Epithelial cell of esophagus (primary cell): ENCODE results near the gene SLCO4C1.

Experiments
- DNase-seq: peaks from one replicate; pipeline ENCODE4 v3.0.0; 2010; ENCODE audit warnings: low read depth
- H3K4me3 ChIP-seq: 2 replicates; pipeline ENCODE4 v1.5.1; 2011; ENCODE audit warnings: mild to moderate bottlenecking, low read length, control low read depth
- TF ChIP-seq, protein P1 (sequence below): IDR thresholded peaks from 2 replicates; pipeline ENCODE4 v1.5.1; 2011; ENCODE audit warnings: low read depth, mild to moderate bottlenecking, low read length, control low read depth, inconsistent platforms; ENCODE audit not compliant: insufficient read depth; ENCODE audit errors: missing control alignments

Gene SLCO4C1

GRCh38 chr5:102277144-102277543 is 18.9 kb downstream of the SLCO4C1 start:
- H3K4me3 ChIP-seq, result no peak overlapping the region
- DNase-seq, result no peak
- TF ChIP-seq, protein P1, sequence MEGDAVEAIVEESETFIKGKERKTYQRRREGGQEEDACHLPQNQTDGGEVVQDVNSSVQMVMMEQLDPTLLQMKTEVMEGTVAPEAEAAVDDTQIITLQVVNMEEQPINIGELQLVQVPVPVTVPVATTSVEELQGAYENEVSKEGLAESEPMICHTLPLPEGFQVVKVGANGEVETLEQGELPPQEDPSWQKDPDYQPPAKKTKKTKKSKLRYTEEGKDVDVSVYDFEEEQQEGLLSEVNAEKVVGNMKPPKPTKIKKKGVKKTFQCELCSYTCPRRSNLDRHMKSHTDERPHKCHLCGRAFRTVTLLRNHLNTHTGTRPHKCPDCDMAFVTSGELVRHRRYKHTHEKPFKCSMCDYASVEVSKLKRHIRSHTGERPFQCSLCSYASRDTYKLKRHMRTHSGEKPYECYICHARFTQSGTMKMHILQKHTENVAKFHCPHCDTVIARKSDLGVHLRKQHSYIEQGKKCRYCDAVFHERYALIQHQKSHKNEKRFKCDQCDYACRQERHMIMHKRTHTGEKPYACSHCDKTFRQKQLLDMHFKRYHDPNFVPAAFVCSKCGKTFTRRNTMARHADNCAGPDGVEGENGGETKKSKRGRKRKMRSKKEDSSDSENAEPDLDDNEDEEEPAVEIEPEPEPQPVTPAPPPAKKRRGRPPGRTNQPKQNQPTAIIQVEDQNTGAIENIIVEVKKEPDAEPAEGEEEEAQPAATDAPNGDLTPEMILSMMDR, result no peak

GRCh38 chr5:102271759-102272158 is 24.3 kb downstream of the SLCO4C1 start:
- TF ChIP-seq, protein P1, result no peak
- DNase-seq, result no peak
- H3K4me3 ChIP-seq, result no peak overlapping the region

GRCh38 chr5:102270036-102270435 is 26.0 kb downstream of the SLCO4C1 start:
- TF ChIP-seq, protein P1, result no peak
- H3K4me3 ChIP-seq, result no peak overlapping the region
- no peak for DNase-seq

- no peak overlapping the region for H3K4me3 ChIP-seq
- TF ChIP-seq, protein P1, result no peak
- DNase-seq, result no peak
Measured at GRCh38 chr5:102262688-102263087, 33.4 kb downstream of the SLCO4C1 start.

DNA sequence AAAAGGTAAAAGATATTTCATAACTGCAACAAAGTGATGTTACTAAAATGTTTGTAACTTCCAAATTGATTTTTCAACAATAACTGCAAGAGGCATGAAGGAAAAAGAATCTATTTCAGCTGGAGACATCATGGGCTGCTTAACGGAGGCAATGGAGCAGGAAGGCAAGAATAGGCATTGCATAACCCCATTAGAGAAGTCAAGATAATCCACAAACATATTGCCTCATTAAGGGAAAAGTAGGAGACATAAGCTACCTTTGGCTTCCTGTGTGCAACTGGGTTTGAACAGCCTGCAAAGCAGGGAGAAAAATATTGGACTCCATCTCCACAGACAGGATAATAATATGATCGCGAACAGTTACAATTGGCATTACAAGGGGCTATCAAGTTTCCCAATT is 46.7 kb downstream of the SLCO4C1 start:
- TF ChIP-seq, protein P1, result no peak
- no peak overlapping the region for H3K4me3 ChIP-seq
- DNase-seq, result no peak

DNA sequence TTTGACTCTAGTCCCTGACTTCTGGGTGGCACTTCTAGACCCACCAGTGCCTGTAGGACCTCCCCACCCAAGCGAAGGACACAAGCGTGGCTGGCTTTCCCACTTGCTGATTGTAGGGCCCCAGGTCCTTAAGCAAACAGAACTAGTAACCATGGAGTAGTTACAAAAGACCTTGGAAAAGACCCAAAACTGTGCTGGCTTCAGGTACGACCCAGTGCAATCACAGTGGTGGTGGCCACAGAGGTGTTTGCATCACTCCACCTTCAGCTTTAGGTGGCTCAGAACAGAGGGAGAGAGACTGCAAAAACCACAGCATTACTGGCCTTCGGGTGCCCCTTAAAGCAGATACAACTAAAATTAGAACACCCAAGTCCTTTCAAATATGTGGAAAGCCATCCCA is 52.9 kb downstream of the SLCO4C1 start:
- H3K4me3 ChIP-seq, result no peak overlapping the region
- TF ChIP-seq, protein P1, result no peak
- no peak for DNase-seq

GRCh38 chr5:102241809-102242421 is 54.2 kb downstream of the SLCO4C1 start:
- H3K4me3 ChIP-seq, result no peak overlapping the region
- no peak for DNase-seq
- TF ChIP-seq, protein P1, result no peak
